Mucosa of descending colon (tissue), 3 donors: ENCODE results near the gene DISP3. TPM values are rescaled to one million over a fixed set of nuclear protein-coding genes. Genes with fewer than 3 reads are reported as not detected.

Source experiments
- ATAC-seq: fragments of 200-7000 bp; cut with Tn5 transposase; one replicate; pipeline ENCODE4 v1.9.1; 2020; ENCODE audit warnings: mild to moderate bottlenecking, moderate library complexity
- DNase-seq, 3 donors: peaks; one replicate each; pipeline ENCODE4 v3.0.0-alpha.2; 2020
- H3K36me3 ChIP-seq: fragments of 200-600 bp; one replicate; pipeline ENCODE4 v1.8.0; 2021; ENCODE audit warnings: low read depth, mild to moderate bottlenecking
- H3K4me1 ChIP-seq: fragments of 200-600 bp; one replicate; pipeline ENCODE4 v1.8.0; 2021; ENCODE audit warnings: low read depth, mild to moderate bottlenecking
- H3K4me3 ChIP-seq: fragments of 200-600 bp; one replicate; pipeline ENCODE4 v1.8.0; 2021; ENCODE audit warnings: mild to moderate bottlenecking
- H3K9me3 ChIP-seq: fragments of 200-600 bp; one replicate; pipeline ENCODE4 v1.8.0; 2021; ENCODE audit warnings: mild to moderate bottlenecking
- intact Hi-C, 2 donors: fragments of 100-400 bp; cut with DNase I in 1 of 2; cut with micrococcal nuclease in 1 of 2; formaldehyde crosslinking; loops; one replicate each; pipeline versions ENCODE4 v1.11.0 to v1.11.1; 2022; cut with DNase I, micrococcal nuclease
- total RNA-seq, 3 donors: library from RNA; stranded (reverse); fragmentation: NEBNext Ultra II Directional in 2 of 3; extraction: Animal tissue kit (Norgen Biotek cat#: 25700) in 2 of 3; gene quantifications; one replicate each; pipeline versions ENCODE4 v1.2.1 to v1.2.4, GENCODE V29; 2021 to 2023
- TF ChIP-seq, protein P1 (sequence below): fragments of 200-600 bp; IDR thresholded peaks from one replicate; pipeline ENCODE4 v1.8.0; 2022; ENCODE audit warnings: antibody characterized with exemption, mild to moderate bottlenecking
- donor health status: DM: no; HTN: no; CAD: no; lungs with moderate emphysema.
- donor health status: DM: no; HTN: no; CAD: no.
- donor health status: DM: no; HTN: yes; CAD: no.

The DISP3 gene
- total RNA-seq, 3 donors from 2014 or later: 0.17 to 0.23 (median 0.19) TPM

DNA sequence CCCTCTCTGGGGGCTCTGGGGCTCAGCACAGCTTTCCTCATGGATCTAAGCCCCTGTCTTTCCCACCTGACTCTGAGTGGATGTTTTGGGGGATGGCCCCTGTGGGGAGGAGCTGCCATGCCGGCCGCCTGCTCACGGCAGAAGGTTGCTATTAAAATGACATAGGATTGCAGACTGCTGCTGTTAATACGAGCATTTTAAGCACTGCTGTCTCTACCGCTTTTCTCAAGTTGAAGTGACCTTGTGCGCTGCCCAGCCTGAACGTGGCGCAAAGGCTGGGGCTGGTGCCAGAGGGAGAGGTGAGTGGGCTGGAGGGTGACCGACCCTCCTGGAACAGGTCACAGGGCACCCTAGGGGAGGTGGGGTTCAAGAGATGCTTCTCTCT, 58.4 kb downstream of the DISP3 start:
- Histone ChIP-seq H3K4me3 (no peak overlapping the region), H3K36me3 (no peaks in the 10 kb centered on the region), H3K9me3 (no peaks in the 10 kb centered on the region), H3K4me1 (no peaks in the 10 kb centered on the region)
- intact Hi-C loops: no loop called here
- DNase-seq (no peak), ATAC-seq (no peak)
- TF ChIP-seq, protein P1, sequence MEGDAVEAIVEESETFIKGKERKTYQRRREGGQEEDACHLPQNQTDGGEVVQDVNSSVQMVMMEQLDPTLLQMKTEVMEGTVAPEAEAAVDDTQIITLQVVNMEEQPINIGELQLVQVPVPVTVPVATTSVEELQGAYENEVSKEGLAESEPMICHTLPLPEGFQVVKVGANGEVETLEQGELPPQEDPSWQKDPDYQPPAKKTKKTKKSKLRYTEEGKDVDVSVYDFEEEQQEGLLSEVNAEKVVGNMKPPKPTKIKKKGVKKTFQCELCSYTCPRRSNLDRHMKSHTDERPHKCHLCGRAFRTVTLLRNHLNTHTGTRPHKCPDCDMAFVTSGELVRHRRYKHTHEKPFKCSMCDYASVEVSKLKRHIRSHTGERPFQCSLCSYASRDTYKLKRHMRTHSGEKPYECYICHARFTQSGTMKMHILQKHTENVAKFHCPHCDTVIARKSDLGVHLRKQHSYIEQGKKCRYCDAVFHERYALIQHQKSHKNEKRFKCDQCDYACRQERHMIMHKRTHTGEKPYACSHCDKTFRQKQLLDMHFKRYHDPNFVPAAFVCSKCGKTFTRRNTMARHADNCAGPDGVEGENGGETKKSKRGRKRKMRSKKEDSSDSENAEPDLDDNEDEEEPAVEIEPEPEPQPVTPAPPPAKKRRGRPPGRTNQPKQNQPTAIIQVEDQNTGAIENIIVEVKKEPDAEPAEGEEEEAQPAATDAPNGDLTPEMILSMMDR: no peak

DNA sequence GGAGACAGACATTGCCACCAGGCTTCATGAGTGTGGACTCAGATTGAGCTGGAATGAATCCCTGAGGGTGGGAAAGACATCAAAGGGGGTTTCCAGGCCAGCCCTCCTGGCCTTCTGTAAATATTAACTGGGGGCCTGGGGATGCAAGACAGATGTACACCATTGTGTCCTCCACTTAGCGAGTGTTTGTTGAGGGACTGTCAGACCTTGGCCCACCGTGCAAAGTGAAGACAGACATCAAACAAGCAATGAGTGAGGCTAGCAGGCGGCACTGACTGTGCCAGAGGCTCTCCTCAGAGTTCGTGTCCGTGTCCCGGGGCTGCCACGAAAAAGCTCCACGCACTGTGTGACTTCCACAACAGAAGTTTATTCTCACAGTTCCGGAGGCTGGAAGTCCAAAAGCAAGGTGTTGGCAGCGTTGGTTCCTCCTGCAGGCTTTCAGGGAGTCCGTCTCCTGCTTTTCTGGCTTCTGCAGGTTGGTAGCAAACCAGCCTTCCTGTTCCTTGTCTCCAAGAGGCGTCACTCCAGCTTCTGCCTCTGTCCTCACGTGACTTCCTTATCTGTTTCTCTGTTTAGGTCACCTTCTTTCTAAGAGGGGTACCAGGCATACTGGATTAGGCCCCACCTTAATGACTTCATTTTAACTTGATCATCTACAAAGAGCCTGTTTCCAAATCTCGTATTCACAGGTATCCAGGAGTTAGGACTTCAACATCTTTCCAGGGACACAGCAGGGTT, 59.1 kb downstream of the DISP3 start:
- ATAC-seq (no peak), DNase-seq (no peak)
- TF ChIP-seq, protein P1: no peak
- H3K9me3 ChIP-seq: no peaks in the 10 kb centered on the region
- intact Hi-C loops: no loop called here
- no peak overlapping the region for H3K4me3 ChIP-seq
- no peaks in the 10 kb centered on the region for H3K36me3 ChIP-seq
- no peaks in the 10 kb centered on the region for H3K4me1 ChIP-seq

DNA sequence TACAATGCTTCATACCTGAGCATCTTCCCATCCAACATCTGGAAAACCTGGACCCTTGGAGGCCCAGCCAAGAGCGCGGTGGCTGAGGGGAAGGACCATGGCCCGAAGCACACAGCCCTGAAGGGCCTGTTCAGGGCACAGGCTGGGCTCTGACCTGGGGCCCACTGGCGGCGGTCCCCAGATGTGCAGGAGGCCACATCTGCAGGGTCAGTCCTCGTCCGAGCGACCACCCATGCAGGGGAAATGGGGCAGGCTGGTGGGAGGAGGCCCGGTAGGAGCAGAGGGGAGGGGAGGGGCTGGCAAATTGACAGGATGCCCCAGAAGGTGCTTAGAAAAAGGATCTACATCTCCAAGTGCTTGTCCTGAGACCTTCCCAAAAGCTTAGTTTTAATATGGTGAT, 59.9 kb downstream of the DISP3 start:
- DNase-seq (no peak), ATAC-seq (no peak)
- H3K4me1 ChIP-seq: no peaks in the 10 kb centered on the region
- intact Hi-C loops: no loop called here
- TF ChIP-seq, protein P1: no peak
- H3K4me3 ChIP-seq: no peak overlapping the region
- H3K9me3 ChIP-seq: no peaks in the 10 kb centered on the region
- no peaks in the 10 kb centered on the region for H3K36me3 ChIP-seq

GRCh38 chr1:11539850-11540772, 61.2 kb downstream of the DISP3 start:
- TF ChIP-seq, protein P1: no peak
- no peak for DNase-seq
- Histone ChIP-seq H3K4me1 (no peaks in the 10 kb centered on the region), H3K4me3 (no peak overlapping the region), H3K36me3 (no peaks in the 10 kb centered on the region), H3K9me3 (no peaks in the 10 kb centered on the region)
- intact Hi-C loops: no loop called here
- no peak for ATAC-seq

GRCh38 chr1:11540773-11541160, 61.8 kb downstream of the DISP3 start:
- intact Hi-C loops: no loop called here

More at GRCh38 chr1:11540773-11541160, 61.8 kb downstream of the DISP3 start:
- no peaks in the 10 kb centered on the region for H3K9me3 ChIP-seq
- no peak for DNase-seq
- no peaks in the 10 kb centered on the region for H3K36me3 ChIP-seq
- no peak overlapping the region for H3K4me3 ChIP-seq
- no peak for ATAC-seq
- TF ChIP-seq, protein P1: no peak
- H3K4me1 ChIP-seq: no peaks in the 10 kb centered on the region
